Measurements from ENCODE around the gene CFAP45. TPM values are rescaled to one million over a fixed set of nuclear protein-coding genes. Genes with fewer than 3 reads are reported as not detected.
A peak's percentile ranks its signal among the peaks of the same experiment; 100 is the strongest.

Gene CFAP45
- total and polyA plus RNA-seq, 9 of the 15 experiments (the other 6 are each of a cell fraction or from before 2014, with no cell fraction given) = 0.65 to 2.4 (median 1.5) TPM

GRCh38 chr1:159921700-159922504 lies 21.9 kb upstream of the CFAP45 start (continued):
- TF ChIP-seq PREB (CRISPR knock-in tag; IDR thresholded peaks at IDR 0.05) (no peak), ARID3B (CRISPR knock-in tag; IDR thresholded peaks at IDR 0.05; ENCODE audit: borderline replicate concordance) (no peak), NFIX (CRISPR knock-in tag; IDR thresholded peaks at IDR 0.05; ENCODE audit: low read depth) (0 out of 2 replicates have a peak, but pooled peaks have one; percentile 13), ELF1 (tag; IDR thresholded peaks at IDR 0.05) (no peak), HDAC1 (IDR thresholded peaks at IDR 0.05) (0 out of 4 replicates have a peak, but pooled peaks of 1 of the 2 experiments have one; percentile 14), ZFPM2 (CRISPR knock-in tag; IDR thresholded peaks at IDR 0.05) (no peak), MTA2 (IDR thresholded peaks at IDR 0.05; ENCODE audit: low read depth) (no peak), NR2F6 (CRISPR knock-in tag; IDR thresholded peaks at IDR 0.05) (no peak), CHCHD3 (CRISPR knock-in tag; IDR thresholded peaks at IDR 0.05) (no peak), CBX5 (IDR thresholded peaks at IDR 0.05; ENCODE audit: borderline replicate concordance, low read depth) (no peak), CUX1 (CRISPR knock-in tag; IDR thresholded peaks at IDR 0.05) (no peak), MEIS2 (IDR thresholded peaks at IDR 0.05; ENCODE audit: partially characterized antibody) (no peak), USF1 (CRISPR knock-in tag; IDR thresholded peaks at IDR 0.05) (no peak), ZFX (CRISPR knock-in tag; IDR thresholded peaks at IDR 0.05) (0 out of 2 replicates have a peak, but pooled peaks have one; percentile 31), POLR2G (IDR thresholded peaks at IDR 0.05; ENCODE audit: low read depth, low read length) (peak; percentile 58), ZNF253 (CRISPR knock-in tag; conservative IDR thresholded peaks at IDR 0.05) (no peak), FOS (IDR thresholded peaks at IDR 0.05; ENCODE audit: extremely low read depth, insufficient read length) (no peak), FOXJ2 (tag; IDR thresholded peaks at IDR 0.05) (no peak), SUPT5H (IDR thresholded peaks at IDR 0.05) (0 out of 2 replicates have a peak, but pooled peaks have one; percentile 7), MCM2 (IDR thresholded peaks at IDR 0.05; ENCODE audit: low read depth) (no peak)

Measured in K562 (cell line).